Gastrocnemius medialis (tissue), 4 donors: ENCODE data around the gene MYO19. TPM values are rescaled to one million over a fixed set of nuclear protein-coding genes. Genes with fewer than 3 reads are reported as not detected.
A peak's percentile ranks its signal among the peaks of the same experiment; 100 is the strongest.

Source experiments
- ATAC-seq, 2 donors: fragments of 150-250 bp; one replicate each; pipeline ENCODE4 v1.9.1; 2016
- DNase-seq, 2 donors: peaks; one replicate each; pipeline ENCODE4 v3.0.0-alpha.2; 2019
- H3K27ac ChIP-seq, 4 donors: fragments of 200-600 bp; sonication (generic); 1 replicate in 1 of 4; 2 replicates in 3 of 4; pipeline ENCODE4 v1.5.1; 2016 to 2018; ENCODE audit warnings: mild to moderate bottlenecking in 2 of 4, moderate library complexity in 1 of 4
- H3K27me3 ChIP-seq, 3 donors: fragments of 200-600 bp; sonication (generic) in 2 of 3; 1 replicate in 1 of 3; 2 replicates in 2 of 3; pipeline versions ENCODE4 v1.5.1 to v1.6.0; 2016 to 2019; ENCODE audit warnings: mild to moderate bottlenecking in 1 of 3, moderate library complexity in 1 of 3
- H3K36me3 ChIP-seq, 2 donors: fragments of 200-600 bp; sonication (generic) in 1 of 2; one replicate each; pipeline ENCODE4 v1.5.1; 2017 to 2018
- H3K4me1 ChIP-seq, 2 donors: fragments of 200-600 bp; sonication (generic) in 1 of 2; one replicate each; pipeline ENCODE4 v1.5.1; 2016 to 2017; ENCODE audit warnings: mild to moderate bottlenecking in 2 of 2
- H3K4me3 ChIP-seq, 4 donors: fragments of 200-600 bp; sonication (generic) in 3 of 4; 1 replicate in 1 of 4; 2 replicates in 3 of 4; pipeline ENCODE4 v1.5.1; 2016 to 2019; ENCODE audit warnings: mild to moderate bottlenecking in 2 of 4
- H3K9me3 ChIP-seq, 3 donors: fragments of 200-600 bp; sonication (generic) in 2 of 3; 1 replicate in 1 of 3; 2 replicates in 2 of 3; pipeline ENCODE4 v1.5.1; 2016 to 2019
- POLR2A ChIP-seq, 2 donors: fragments of 450-650 bp; IDR thresholded peaks; one replicate each; pipeline ENCODE4 v1.6.1; 2017; ENCODE audit warnings: antibody characterized with exemption in 2 of 2, mild to moderate bottlenecking in 2 of 2, moderate library complexity in 2 of 2
- in situ Hi-C, 4 donors: fragments of 200-750 bp; cut with MboI; loops; one replicate each; pipeline versions ENCODE4 v1.15.0 to v1.8.0; 2017; ENCODE audit warnings: low sequenced_read_pairs in 4 of 4
- intact Hi-C: fragments of 100-400 bp; cut with DNase I; formaldehyde crosslinking; loops from one replicate; pipeline ENCODE4 v1.15.1; 2023; ENCODE audit warnings: low total_unique reads
- total RNA-seq, 4 donors: library from RNA; depleted of rRNA; stranded (reverse); fragments of >200 nt; gene quantifications; one replicate each; pipeline versions ENCODE4 v1.1.0 to v1.2.3, GENCODE V29; 2016
- TF ChIP-seq, protein P1 (sequence below), 5 experiments: fragments of 450-650 bp in 3 of 5; fragments of 200-600 bp in 2 of 5; sonication (generic) in 2 of 5; IDR thresholded peaks in 4 of 5; conservative IDR thresholded peaks in 1 of 5; 1 replicate in 4 of 5; 2 replicates in 1 of 5; pipeline ENCODE4 v1.5.1; 2016 to 2019; ENCODE audit warnings: antibody characterized with exemption in 5 of 5, mild to moderate bottlenecking in 3 of 5, moderate library complexity in 3 of 5

Gene MYO19
- total RNA-seq, 4 donors from 2014 or later: 7.5 to 16.8 (median 13.2) TPM

DNA sequence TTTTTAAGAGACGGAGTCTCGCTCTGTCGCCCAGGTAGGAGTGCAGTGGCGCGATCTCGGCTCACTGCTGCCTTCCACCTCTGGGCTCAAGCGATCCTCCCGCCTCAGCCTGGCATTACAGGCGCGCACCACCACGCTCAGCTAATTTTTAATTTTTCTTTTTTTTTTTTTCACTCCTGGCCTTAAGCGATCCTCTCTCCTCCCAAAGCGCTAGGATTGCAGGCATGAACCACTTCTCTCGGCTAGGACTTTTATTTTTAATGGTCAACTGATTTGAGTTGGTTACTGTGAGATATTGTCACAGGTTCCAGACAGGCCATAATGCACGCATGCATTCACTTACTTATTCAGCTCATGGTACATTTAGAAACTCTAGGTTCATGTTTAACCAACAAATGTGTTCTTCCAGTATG, 1.0 kb upstream of the MYO19 start:
- DNase-seq (no peak), ATAC-seq (peak; percentile 18 to 21)
- Histone ChIP-seq H3K4me3 (peak overlapping the region; percentile 70 to 98 (median 92)), H3K27ac (peak overlapping the region; percentile 91 to 100 (median 99)), H3K9me3 (no peaks in the 10 kb centered on the region), H3K4me1 (peaks cover 11 to 19% of the 10 kb centered on the region in 2 donors), H3K27me3 (no peaks in the 10 kb centered on the region), H3K36me3 (peaks cover 0 to 37% of the 10 kb centered on the region in 2 donors)
- in situ Hi-C loops (loop anchor here in 1 of 4 donors (10.0 to 25.0 kb wide), 3 partner anchors 59 to 1077 kb away; partner anchors contain the start of genes AP2B1, DHRS11, PEX12 and SYNRG), intact Hi-C loops (loop anchor here (1.0 to 10.0 kb wide), 2 partner anchors 9 to 1391 kb away; partner anchors contain the start of genes GGNBP2, NLE1 and UNC45B)
- no peak for TF ChIP-seq POLR2A (IDR thresholded peaks at IDR 0.05)
- TF ChIP-seq, protein P1, sequence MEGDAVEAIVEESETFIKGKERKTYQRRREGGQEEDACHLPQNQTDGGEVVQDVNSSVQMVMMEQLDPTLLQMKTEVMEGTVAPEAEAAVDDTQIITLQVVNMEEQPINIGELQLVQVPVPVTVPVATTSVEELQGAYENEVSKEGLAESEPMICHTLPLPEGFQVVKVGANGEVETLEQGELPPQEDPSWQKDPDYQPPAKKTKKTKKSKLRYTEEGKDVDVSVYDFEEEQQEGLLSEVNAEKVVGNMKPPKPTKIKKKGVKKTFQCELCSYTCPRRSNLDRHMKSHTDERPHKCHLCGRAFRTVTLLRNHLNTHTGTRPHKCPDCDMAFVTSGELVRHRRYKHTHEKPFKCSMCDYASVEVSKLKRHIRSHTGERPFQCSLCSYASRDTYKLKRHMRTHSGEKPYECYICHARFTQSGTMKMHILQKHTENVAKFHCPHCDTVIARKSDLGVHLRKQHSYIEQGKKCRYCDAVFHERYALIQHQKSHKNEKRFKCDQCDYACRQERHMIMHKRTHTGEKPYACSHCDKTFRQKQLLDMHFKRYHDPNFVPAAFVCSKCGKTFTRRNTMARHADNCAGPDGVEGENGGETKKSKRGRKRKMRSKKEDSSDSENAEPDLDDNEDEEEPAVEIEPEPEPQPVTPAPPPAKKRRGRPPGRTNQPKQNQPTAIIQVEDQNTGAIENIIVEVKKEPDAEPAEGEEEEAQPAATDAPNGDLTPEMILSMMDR (IDR thresholded peaks at IDR 0.05 in 4 of 5, conservative IDR thresholded peaks at IDR 0.05 in 1 of 5): peak in 1 of 5 experiments; percentile 30

GRCh38 chr17:36533935-36534839, 481 bp downstream of the MYO19 start:
- H3K27me3 ChIP-seq: no peaks in the 10 kb centered on the region
- intact Hi-C loops: loop anchor here (1.0 to 10.0 kb wide), 3 partner anchors 48 to 1389 kb away; partner anchors contain the start of genes AATF, NLE1, UNC45B and ZNHIT3
- in situ Hi-C loops: loop anchor here in 1 of 4 donors (10.0 to 25.0 kb wide), 3 partner anchors 61 to 1078 kb away; partner anchors contain the start of genes AP2B1, DHRS11, PEX12 and SYNRG

GRCh38 chr17:36532435-36532975, 2.2 kb downstream of the MYO19 start:
- Histone ChIP-seq H3K4me3 (no peak overlapping the region), H3K9me3 (no peaks in the 10 kb centered on the region), H3K27ac (no peak overlapping the region), H3K36me3 (peaks cover 0 to 47% of the 10 kb centered on the region in 2 donors), H3K4me1 (peaks cover 19 to 20% of the 10 kb centered on the region in 2 donors), H3K27me3 (no peaks in the 10 kb centered on the region)
- DNase-seq (no peak), ATAC-seq (no peak)
- TF ChIP-seq, protein P1 (IDR thresholded peaks at IDR 0.05 in 4 of 5, conservative IDR thresholded peaks at IDR 0.05 in 1 of 5): no peak
- TF ChIP-seq POLR2A (IDR thresholded peaks at IDR 0.05): no peak
- intact Hi-C loops: loop anchor here (5.0 to 10.0 kb wide), 2 partner anchors 415 to 1388 kb away; partner anchors contain the start of genes AATF, NLE1 and UNC45B
- in situ Hi-C loops: loop anchor here in 1 of 4 donors (10.0 to 25.0 kb wide), 3 partner anchors 62 to 1080 kb away; partner anchors contain the start of genes AP2B1, DHRS11, PEX12 and SYNRG

More at GRCh38 chr17:36533935-36534839, 481 bp downstream of the MYO19 start:
- Histone ChIP-seq H3K36me3 (peaks cover 0 to 45% of the 10 kb centered on the region in 2 donors), H3K27ac (peak overlapping the region; percentile 91 to 100 (median 99)), H3K4me3 (peak overlapping the region; percentile 70 to 98 (median 92)), H3K9me3 (no peaks in the 10 kb centered on the region), H3K4me1 (peaks cover 13 to 19% of the 10 kb centered on the region in 2 donors)
- DNase-seq (peak; percentile 32 to 75), ATAC-seq (peak; percentile 18 to 42)
- TF ChIP-seq, protein P1 (IDR thresholded peaks at IDR 0.05 in 4 of 5, conservative IDR thresholded peaks at IDR 0.05 in 1 of 5): peak; percentile 26 to 63 (median 61)
- no peak for TF ChIP-seq POLR2A (IDR thresholded peaks at IDR 0.05)

DNA sequence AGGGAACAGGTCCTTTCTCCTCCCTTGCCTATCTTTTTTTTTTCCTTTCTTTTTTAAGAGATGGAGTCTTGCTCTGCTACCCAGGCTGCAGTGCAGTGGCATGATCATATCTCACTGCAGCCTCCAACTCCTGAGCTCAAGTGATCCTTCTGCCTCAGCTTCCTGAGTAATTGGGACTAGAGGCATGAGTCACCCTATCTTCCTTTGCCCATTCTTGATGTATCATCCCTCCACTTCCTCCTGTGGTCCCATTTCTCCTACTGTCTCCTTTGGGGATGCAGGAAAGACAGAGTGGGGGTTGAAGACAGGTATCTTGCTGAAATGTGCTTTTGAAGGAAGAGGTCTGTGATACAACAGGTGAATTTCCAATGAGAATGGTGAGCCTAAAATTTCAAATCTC, 5.5 kb downstream of the MYO19 start:
- in situ Hi-C loops: loop anchor here in 1 of 4 donors (25.0 kb wide), 2 partner anchors 942 to 1083 kb away; partner anchors contain the start of genes AP2B1, PEX12 and SYNRG
- no peaks in the 10 kb centered on the region for H3K27me3 ChIP-seq
- H3K4me1 ChIP-seq: peaks cover 8 to 13% of the 10 kb centered on the region in 2 donors
- no peaks in the 10 kb centered on the region for H3K9me3 ChIP-seq
- DNase-seq: no peak
- TF ChIP-seq, protein P1 (IDR thresholded peaks at IDR 0.05 in 4 of 5, conservative IDR thresholded peaks at IDR 0.05 in 1 of 5): no peak
- no peak for TF ChIP-seq POLR2A (IDR thresholded peaks at IDR 0.05)
- no peak for ATAC-seq
- peaks cover 0 to 69% of the 10 kb centered on the region in 2 donors for H3K36me3 ChIP-seq
- H3K4me3 ChIP-seq: no peak overlapping the region
- H3K27ac ChIP-seq: no peak overlapping the region
- intact Hi-C loops: no loop called here
